ENCODE measurements around the gene CACNA1H. TPM values are rescaled to one million over a fixed set of nuclear protein-coding genes. Genes with fewer than 3 reads are reported as not detected.

Gene CACNA1H
- total and polyA plus RNA-seq, 2 of the 8 experiments (the other 6 are each of a cell fraction or from before 2014, with no cell fraction given) = 14.0 to 28.7 TPM

DNA sequence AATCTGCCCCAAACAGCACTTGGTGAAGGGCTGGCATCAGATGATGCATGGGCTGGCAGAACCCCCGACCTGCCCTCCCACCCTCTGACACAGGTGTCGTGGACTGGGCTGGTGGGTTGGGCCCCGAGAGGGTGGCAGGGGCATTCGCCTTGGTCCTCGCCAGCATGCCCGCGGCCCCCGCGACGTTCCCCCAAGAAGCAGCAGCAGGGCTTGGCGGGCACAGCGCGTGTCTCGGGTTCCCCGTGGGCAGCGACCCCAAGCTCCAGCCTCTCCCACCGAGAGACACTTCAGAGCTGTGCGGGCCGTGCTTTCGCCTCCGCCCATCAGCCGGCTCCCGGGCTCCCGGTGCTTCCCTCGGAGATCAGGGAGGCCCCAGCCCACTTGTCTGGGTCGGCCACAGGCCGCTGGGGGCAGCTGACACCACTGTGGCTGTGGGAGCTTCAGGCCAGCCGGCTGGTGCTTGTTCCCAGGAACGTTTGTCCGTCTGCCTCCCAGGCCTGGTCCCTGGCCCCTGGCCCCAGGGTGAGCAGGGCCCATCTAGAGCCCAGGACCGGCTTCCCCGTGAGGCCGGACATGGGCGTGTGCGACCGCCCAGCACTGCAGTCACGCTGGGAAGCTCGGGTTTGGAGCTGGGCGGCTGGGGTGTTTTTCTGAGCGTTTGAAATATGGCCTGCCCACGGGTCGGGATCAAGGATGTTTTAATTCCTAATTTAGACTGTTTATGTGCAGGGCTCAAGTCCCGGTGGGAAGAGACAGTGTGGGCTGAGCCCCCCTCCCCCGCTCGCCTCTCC lies 16.6 kb downstream of the CACNA1H start (continued):
- TF ChIP-seq RNF2 (IDR thresholded peaks at IDR 0.05; ENCODE audit: borderline replicate concordance, low read depth, low read length, missing control alignments, poor library complexity, severe bottlenecking) = no peak
- TF ChIP-seq SP4 (IDR thresholded peaks at IDR 0.05; ENCODE audit: low read length) = no peak
- no peak for TF ChIP-seq RBBP5 (IDR thresholded peaks at IDR 0.05; ENCODE audit: borderline replicate concordance, low read depth, low read length)
